Ishikawa (cell line): ENCODE results near the gene CDK6.

ENCODE experiments used
- EP300 ChIP-seq: IDR thresholded peaks from 2 replicates; pipeline ENCODE4 v1.6.1; 2012; ENCODE audit warnings: borderline replicate concordance
- NFIC ChIP-seq: IDR thresholded peaks from 2 replicates; pipeline ENCODE4 v1.6.1; 2012

DNA sequence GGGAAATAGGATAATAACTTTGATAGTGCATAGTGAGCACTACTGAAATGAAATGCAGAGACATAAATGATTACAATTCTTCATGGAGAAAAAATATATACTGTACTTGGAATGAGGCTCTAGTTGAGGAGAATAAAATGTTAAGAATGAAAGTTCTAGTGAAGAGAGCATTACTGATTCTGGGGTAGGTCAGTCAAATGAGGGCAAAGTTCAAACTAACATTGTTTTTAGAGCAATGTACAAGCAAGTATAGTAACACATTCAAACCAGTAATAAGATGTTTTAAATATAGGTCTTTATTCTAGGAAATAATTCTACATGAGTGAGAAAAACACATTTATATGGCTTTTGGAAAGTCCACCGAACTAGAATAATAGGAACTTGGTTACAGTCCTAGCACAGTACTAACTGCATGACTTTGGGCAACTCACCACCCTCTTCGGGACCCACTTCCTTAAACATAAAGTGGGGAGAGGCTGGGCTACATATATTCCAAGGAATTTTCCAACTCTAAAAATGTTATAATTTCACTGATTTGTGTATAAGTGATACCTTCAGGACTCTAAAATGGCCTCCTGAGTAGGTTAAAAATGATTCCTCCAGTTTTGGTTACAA, 86.4 kb downstream of the CDK6 start:
- TF ChIP-seq EP300 (no peak), NFIC (no peak)
